GM12873 (cell line): Measurements from ENCODE around the gene PRIM1.

Experiments
- CTCF ChIP-seq: IDR thresholded peaks from 2 replicates; pipeline ENCODE4 v1.5.1; 2012; ENCODE audit warnings: low read depth, mild to moderate bottlenecking, moderate library complexity, low read length, control low read depth; ENCODE audit not compliant: insufficient read depth; ENCODE audit errors: missing control alignments

Gene PRIM1

GRCh38 chr12:56763753-56764657, 11.9 kb upstream of the PRIM1 start:
- TF ChIP-seq CTCF: no peak

GRCh38 chr12:56761812-56762211, 9.7 kb upstream of the PRIM1 start:
- TF ChIP-seq CTCF: no peak

- no peak for TF ChIP-seq CTCF
Observed at GRCh38 chr12:56760460-56760859, 8.3 kb upstream of the PRIM1 start.

GRCh38 chr12:56759263-56759908, 7.3 kb upstream of the PRIM1 start:
- no peak for TF ChIP-seq CTCF

- no peak for TF ChIP-seq CTCF
Observed at GRCh38 chr12:56758728-56759262, 6.7 kb upstream of the PRIM1 start.

GRCh38 chr12:56753566-56753965, 1.4 kb upstream of the PRIM1 start:
- TF ChIP-seq CTCF: no peak

- TF ChIP-seq CTCF: no peak
Observed at GRCh38 chr12:56749853-56750252, 2.3 kb downstream of the PRIM1 start.
